NT2/D1 (cell line): ENCODE results near the gene SLC7A14.

Experiments
- SUZ12 ChIP-seq: IDR thresholded peaks from 2 replicates; pipeline ENCODE4 v1.6.1; 2011; ENCODE audit not compliant: insufficient read length, insufficient read depth; ENCODE audit errors: extremely low read depth
- YY1 ChIP-seq: IDR thresholded peaks from 2 replicates; pipeline ENCODE4 v1.6.1; 2011; ENCODE audit not compliant: insufficient read length, insufficient read depth
- ZNF274 ChIP-seq: IDR thresholded peaks from 2 replicates; pipeline ENCODE4 v1.6.1; 2011; ENCODE audit warnings: mild to moderate bottlenecking, low read depth, low read length

DNA sequence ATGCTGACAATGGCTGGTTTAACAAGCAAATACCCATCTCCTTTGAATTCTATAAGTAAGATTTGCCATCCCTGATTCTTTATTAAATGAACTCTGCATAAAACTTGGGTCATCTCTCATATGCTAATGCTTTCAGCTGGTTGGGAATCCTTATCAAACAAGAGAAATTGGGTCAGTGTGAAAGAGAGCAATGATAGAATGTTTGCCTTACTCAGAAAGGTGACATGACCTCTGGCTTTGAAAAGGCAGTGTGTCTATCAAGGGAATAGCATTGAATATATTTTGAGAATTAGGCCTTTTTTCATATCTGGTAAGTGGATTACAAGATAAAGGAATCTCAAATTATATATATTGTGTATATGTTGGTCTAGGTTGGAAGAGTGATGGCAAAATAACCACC, 8.7 kb upstream of the SLC7A14 start:
- no peak for TF ChIP-seq SUZ12
- TF ChIP-seq ZNF274 = no peak
- TF ChIP-seq YY1 = no peak
